Eye (tissue), 1 donor: ENCODE results near the gene NHSL1.
A peak's percentile ranks its signal among the peaks of the same experiment; 100 is the strongest.

Experiments used
- DNase-seq: peaks from one replicate; pipeline ENCODE4 v3.0.0-alpha.2; 2015

The NHSL1 gene

DNA sequence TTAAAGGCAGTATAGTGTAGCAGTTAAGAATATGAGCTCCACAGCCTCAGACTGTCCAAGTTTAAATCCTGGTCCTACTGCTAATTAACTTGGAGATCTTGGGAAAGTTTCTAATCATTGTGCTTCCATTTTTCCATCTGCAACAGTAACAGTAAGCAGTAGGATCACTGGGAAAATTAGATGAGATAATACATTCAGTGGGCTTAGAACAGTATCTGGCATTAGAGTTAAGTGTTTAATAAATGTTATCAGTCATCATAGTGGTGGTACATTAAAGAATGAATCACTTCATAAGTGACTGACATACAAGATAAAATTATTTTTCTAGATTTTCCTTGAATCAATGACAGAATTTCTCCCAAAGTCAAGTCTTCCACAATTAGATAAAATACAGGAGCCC is 5.0 kb downstream of the NHSL1 start:
- DNase-seq, result no peak

DNA sequence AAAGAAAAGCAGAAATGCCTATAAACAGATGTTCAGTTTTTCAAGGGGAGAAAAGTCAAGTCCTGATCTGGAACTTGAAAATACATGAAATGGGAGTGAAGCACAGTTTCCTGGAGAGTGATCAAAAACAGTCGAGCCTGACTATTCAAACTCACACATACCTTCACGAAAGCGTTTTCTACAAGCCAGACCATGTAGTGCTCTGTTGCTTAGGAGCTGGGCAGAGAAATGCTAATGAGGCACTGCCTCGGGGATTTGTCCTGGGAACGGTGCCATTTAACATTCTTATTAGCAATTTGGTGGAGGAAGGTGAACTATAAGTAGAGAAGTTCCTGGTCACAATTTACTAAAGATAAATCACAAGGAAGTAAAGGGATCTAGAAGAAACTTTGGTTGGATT is 5.9 kb downstream of the NHSL1 start:
- peak; percentile 72 for DNase-seq

DNA sequence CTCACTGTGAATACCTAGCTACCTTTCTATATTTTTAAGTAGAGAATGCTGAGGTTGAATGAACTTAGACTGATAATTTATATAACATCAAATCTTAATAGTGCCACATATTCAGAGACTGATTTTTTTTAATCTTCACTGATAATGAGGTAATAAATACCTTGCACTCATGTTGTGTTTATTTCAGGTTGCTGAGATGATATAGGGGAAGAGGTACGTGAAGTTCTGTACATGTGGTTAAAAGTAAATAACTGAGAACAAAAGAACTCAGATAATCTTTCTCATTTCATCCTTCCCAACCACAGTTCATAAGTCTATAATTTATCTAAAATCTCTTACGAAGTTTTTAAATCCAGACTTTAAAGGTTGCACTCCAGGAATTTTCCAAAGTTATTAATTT is 6.4 kb downstream of the NHSL1 start:
- no peak for DNase-seq

DNA sequence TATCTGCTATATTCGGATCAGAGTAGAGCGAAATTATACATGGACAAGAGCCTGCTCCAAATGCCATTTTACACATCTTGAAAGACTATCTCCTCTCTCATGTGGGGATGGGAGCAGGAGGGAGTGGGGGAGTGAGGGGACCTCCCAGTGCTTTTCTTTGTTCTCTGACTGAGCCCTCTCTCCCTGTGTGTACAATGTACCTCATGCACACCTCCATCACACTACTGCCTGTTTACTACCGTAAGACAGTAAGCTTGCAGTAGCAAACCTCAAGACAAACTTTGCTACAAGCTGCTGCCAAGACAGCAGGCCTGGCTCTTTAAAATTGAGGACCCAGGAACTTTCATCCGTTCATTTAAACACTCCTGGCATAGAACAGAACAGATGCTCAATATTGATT is 7.2 kb downstream of the NHSL1 start:
- DNase-seq, result peak; percentile 58

DNA sequence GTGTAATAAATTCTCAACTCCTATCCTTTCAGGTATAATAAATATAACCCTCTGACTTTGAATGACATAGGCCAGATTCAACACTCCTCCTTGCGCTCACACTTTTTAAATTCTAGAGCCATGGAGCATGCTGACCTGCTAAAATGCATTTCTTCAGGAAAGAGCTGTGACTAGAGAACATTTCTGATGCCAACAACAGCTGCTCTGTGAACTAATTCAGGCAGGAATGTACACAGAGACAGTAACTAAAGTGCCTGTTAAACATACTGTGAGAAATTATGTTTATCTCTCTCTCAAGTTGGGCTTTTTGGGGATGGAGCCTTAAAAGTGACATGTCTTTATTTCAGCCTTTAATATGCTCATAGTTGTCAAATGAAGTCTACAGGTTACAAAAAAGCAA is 8.3 kb downstream of the NHSL1 start:
- DNase-seq, result peak; percentile 22

DNA sequence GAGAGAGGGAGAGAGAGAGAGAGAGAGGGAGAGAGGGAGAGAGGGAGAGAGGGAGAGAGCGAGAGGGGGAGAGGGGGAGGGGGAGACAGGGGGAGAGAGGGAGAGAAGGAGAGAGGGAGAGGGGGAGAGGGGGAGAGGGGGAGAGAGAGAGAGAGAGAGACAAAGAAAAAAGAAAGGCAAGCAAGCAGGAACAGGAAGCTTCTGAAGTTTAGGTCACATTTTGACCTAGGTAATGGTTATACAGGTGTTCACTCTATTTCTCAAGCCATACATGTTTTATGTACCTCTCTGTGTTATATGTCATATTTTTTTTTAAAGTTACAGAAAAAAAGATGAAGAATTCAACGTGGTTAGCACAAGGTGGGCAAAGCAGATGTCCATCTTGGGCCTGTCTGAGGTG is 9.4 kb downstream of the NHSL1 start:
- DNase-seq, result no peak

DNA sequence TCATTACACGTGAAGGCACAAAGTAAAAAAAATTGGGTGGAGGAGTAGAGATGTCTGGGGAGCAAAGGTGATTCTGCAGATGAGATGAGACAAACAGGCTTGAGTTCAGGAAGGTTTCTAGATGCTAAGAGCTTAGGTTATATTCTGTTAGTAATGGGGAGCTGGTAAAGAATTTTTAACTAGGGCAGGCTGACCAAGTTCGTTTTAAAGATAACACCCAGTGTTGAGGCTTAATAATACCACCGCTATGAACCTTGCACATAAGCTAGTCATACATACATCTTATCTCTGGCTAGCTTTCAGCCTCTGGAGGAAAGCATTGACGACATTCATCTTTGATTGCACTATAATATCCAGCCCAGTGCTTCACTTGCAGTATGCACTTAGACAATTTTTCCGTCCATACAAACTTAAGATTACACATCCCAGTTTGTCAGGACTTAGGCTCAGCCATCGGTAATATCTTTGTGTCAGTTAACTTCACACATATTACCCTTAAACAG is 12.1 kb downstream of the NHSL1 start:
- no peak for DNase-seq

DNA sequence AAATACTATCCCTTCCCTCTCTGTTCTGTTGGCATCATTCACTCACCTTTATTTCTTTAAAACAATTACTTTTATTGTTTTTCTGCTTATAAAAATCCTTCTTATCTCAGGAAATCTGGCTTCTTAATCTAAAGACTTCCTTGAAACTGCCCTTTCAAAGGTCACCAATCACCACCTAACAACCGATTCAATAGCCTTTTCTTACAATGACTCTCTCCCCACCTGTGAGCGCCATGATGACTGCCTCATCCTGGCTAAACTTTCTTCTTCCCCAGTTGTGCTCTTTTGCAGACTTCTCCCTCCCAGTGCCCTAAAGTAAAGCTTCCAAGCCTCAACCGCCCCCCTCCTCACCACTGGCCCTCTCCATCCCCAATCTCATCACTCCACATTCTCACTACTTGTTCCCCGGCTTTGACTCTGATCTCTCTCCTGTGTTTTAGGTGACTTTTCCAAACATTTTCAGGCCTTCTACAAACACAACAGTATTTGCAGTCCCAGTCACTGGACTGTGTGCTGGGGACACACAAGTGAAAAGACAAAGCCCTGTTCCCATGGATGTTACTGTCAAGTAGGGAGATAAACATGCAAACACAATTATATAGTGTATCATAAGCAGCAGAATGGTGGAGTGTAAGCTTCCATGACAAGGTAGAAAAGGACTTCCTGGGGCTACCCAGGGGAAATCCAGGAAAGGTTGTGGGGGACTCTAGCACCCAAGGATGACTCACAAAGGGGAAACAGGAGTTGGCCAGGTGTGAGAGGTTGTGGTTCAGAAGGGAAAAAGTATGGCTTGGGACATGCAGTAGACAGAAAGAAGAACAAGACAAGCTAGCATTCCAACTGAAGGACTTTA is 12.8 kb downstream of the NHSL1 start:
- no peak for DNase-seq

DNA sequence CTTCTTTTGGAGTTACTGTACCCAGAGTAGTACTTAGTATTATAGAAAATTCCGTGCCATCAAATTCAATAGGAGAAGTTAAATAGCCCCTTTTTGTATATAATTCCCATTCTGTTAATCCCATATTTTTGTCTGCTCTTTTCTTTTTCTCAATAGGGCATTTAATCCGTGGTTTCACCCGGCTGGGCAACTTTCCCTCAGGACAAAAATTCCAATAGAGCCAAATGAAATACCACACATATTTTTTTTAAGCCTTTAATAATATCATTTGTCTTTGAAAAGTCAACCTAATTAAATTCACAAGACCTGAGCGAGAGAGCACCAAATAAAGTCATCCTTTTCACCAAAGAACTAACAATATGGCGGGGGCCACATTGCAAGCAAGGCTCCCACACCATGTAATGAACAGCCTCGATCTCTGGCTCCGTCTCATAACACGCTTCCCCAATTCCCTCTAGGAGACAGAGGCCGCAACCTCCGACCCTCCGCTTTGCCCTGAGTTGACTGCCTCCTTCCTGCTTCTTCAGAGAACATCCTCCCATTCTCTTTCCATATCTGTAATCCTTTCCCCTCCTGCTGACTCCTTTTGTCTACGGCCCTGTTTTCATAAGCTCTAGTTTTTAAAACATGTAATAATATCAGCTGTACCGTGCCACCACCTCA is 13.6 kb downstream of the NHSL1 start:
- no peak for DNase-seq

DNA sequence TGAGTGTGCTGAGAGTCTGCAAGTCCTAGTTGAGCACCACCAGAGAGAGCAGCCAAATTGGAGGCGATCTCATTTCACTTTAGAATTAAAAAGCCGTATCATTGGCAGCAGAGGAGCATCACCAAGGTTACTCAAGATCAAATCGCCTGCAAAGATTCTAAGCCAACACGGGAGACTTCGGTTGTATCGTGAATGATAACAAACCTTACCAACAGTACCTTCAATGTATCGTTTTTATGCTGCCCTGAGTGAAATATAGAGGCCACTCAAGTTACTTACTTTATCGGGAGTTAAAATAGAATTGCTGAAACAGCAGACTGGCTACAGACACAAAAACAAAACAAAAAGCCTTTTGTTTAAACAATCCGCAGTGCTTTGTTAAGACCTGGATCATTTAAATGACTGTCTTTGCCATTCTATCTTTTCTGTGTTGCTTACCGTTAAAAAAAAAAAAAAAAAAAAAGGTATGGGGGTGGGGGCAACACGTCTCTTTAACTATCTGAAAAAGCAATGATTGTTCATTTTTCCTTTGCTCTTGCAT is 14.2 kb downstream of the NHSL1 start:
- peak; percentile 53 for DNase-seq

DNA sequence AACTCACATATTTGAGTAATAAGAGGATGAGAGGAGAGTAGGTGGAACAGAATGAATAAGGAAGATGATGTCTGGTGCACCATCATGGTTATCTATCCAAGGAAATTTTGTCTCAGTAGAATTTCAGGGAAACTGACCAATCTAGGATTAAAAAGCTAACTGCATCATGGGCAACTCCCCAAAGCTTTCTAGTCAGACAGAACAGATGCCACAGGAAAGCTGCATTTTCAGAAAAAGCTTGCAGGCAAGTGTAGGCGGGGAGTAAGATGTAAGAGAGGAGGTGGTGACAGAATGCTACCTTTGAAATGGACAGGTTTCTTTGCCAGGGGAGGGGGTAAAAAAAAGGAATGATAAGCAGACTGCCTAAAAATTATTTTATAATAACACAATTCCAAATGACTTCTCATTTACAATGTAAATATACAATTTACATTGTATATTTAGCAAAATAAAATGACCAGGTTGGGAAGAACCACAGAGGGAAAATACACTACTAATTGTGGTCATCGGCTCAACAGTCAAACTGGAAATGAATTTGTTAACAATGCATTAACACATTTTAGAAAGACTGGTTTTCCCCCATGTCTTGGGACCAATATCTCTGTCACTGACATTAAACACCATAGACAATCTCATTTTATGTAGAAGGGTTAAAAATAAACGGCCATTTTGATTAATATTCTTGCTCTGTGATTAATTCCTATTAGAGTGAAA is 15.1 kb downstream of the NHSL1 start:
- DNase-seq, result no peak

DNA sequence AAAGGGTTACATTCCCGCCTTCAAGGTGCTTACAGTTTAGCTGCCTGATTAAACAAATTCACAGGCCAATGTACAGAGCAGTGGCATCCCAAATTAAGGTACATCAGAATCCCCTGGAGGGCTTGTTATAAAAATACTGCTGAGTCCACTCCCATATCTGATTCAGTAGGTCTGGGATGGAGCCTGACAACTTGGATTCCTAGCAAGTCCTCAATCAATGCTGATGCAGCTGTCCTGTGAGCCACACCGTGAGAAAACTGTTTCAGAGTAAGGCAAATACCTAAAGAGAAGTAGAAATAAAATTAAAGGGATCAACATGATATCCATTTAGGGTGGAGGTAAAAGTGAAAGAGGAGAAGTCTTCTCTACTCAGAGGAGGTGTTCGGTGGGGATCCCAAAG is 16.5 kb downstream of the NHSL1 start:
- DNase-seq, result no peak

DNA sequence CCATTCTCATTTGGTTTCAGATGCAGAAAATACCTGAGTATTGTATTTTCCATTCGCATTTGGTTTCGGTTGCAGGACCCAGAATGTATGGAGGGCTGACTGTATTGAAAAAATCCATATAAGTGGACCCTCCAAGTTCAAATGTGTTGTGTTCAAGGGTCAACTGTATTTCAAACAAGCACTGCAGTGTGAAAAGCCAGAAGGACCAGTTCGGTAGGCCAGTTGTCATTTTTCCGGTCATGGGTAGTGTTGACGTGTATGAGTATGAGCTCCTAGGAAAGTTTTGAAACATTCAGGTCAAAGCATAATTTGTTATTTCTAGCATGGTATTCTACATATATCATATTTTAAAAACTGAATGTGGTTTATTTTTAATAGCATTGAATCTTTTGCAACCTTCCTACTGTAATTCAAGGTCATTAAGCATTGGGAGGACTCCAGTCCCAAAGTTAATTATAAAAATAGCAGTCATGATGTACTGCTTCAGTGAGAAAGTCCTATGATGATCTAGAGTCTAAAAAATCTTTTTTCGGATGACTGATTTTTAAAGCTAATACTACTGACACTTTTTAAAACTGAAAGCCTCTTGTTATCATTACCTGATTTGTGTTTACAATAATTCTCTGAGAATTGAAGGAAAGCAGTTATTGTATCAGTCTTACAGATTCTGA is 18.9 kb downstream of the NHSL1 start:
- DNase-seq, result no peak

DNA sequence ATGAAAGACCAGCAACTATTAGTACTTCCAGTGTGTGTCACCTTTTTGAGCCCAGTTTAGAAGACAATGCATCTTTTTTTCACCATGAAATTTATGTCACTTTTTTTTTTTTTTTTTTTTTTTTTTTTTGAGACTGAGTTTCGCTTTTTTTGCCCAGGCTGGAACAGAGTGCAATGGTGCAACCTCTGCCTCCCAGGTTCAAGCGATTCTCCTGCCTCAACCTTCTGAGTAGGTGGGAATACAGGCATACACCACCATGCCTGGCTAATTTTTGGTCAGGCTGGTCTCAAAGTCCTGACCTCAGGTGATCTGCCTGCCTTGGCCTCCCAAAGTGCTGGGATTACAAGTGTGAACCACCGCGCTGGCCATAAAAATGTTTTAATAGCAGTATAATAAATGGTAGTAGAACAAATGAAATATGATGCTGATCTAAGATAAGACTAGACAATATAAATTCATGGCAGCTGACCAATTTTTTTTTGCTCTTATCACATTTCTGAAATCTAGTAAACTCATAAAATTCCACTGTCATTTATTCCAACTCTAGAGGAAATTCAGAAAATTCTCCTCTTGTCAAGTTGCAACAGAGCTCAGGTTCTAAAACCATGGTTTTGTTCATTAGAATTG is 21.3 kb downstream of the NHSL1 start:
- no peak for DNase-seq

DNA sequence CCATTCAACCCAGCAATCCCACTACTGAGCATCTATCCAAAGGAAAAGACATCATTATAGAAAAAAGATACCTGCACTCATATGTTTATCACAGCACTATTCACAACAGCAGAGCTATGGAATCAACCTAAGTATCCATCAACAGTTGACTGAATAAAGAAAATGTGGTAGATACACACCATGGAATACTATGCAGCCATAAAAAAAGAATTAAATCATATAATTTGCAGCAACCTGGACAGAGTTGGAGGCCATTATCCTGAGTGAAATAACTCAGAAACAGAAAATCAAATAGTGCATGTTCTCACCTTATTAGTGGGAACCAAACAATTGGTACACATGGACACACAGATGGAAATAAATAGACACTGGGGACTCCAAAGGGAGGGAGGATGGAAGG is 23.2 kb downstream of the NHSL1 start:
- no peak for DNase-seq

DNA sequence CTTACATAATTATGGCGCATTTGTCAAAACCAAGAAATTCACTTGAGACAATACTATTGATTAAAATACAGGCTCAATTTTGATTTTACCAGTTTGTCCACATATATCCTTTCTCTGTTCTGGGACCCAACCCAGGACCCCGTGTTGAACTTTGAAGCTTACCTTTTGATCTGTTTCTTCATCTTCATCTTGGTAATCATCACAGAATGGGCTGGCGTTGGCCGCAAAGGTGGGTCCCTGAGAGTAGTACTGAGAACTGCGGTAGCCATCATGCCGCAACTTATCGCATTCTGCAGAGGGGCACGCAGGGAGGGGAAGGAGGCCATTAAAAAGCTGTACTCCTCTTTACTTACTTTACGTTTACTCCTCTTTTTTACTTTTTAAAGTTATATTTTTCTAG is 26.1 kb downstream of the NHSL1 start:
- DNase-seq, result no peak

DNA sequence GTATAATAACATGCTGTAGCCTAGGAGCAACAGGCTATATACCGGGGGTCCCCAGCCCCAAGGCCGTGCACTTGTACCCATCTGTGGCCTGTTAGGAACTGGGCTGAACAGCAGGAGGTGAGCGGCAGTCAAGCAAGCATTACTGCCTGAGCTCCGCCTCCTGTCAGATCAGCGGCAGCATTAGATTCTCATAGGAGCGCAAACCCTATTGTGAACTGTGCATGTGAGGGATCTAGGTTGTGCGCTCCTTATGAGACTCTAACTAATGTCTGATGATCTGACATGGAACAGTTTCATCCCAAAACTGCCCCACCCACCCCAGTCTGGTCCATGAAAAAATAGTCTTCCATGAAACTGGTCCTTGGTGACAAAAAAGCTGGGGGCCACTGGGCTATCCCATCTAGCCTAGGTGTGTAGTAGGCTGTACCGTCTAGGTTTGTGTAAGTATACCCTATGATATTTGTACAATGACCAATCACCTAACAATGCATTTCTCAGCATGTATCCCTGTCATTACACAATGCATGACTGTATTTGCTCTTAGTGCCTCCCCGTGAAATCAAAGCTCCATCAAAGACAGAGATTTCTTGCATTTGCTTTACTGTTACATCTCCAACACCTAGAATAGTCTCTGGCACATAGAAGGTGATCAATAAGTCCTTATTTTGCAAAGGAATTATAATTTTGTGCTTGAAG is 30.8 kb downstream of the NHSL1 start:
- DNase-seq, result no peak

DNA sequence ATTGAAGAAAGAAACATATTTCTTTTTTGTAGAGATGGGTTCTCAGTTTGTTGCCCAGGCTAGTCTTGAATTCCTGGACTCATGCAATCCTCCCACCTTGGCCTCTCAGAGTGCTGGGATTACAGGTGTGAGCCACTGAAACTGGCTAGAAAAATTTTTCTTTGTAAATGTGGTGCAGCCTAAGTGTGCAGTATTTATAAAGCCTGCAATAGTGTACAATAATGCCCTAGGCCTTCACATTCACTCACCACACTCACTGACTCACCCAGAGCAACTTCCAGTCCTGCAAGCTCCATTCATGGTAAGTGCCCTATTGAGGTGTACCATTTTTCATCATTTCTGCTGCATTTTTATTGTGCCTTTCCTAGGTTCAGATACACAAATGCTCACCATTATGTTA is 31.4 kb downstream of the NHSL1 start:
- no peak for DNase-seq

DNA sequence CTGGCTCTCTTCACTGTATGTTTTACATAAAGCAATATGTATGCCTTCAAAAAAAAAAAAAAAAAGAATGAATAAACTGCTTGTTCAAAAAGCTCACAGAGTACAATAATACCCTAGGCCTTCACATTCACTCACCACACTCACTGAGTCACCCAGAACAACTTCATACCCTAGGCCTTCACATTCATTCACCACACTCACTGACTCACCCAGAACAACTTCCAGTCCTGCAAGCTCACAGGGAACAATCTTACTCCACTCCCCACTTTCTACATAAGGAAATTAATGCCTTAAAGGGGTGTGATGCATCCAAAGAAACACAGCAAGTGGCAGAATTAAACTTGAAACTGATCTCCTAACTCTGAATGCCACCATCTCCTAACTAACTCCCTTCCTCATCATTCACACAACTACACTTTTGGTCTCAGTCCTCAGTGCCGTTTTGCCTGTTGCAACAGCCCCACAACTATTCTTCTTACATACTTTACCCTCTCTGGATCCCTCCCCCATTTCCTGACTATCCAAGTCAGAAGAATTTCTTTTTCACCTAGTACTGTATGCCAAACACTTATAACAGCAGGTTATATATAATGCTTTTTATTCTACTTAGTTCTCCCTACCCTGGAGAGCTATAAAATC is 34.2 kb downstream of the NHSL1 start:
- no peak for DNase-seq

DNA sequence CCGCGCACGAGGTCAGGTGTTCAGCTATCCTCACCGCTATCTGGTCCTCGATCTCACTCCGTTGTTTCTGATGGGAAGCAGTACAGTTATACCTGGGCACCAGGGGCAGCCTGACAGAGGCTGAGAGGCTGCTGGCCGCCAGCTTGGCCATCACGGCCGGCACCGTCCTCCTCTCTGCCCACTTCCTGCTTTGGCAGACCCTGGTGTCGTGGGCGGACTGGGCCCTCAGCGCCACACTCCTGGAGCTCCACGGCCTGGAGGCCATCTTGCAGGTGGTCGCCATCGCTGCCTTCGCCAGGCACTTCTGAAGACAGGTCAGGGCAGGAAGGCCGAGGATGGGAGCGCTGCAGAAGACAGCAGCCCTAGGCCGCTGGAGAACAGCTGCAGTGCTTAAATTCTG is 35.2 kb downstream of the NHSL1 start:
- DNase-seq, result no peak

DNA sequence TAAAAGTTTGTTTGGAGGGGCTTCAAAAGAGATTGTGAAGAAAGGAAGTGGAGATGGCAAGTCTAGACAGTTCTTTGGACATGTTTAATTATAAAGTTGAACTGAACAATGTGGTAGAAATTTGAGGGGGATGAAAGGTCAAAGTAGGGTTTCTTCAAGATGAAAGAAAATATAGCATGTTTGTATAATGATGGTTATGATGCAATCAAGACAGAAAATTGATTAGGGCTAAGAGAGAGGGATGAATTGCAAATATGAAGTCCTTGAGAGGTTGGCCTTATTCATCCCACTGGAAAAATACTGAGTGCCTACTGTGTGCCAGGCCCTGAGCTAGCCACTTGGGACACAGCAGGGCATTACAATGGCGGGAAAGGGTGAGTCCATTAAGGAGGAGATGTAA is 37.6 kb downstream of the NHSL1 start:
- DNase-seq, result no peak
